ENCODE results near the gene SOX21. TPM values are rescaled to one million over a fixed set of nuclear protein-coding genes. Genes with fewer than 3 reads are reported as not detected.

SOX21 gene
- polyA plus RNA-seq, 1 donor from 2014 or later = 0.35 TPM

DNA sequence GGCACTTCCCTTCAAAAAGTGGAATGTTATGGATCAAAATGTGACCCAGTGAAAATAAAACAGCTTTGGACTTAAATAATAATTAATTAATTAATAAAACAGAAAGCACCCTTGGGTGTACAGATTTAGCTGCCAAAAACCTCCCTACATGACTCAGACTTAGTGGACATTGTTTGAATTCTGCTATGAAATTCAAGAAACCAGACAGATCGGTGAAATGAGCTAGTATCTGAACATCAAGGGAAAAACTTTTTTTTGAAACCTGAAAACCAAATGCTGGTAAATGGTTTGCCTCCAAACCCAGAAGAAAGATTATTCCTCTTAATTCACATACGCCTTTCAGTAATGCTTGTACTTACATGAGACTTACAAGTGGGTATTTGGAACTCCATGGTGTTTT lies 33.5 kb downstream of the SOX21 start:
- Histone ChIP-seq H3K4me3 (ENCODE audit: low read length) (no peak overlapping the region), H2AFZ (ENCODE audit: low read depth, low read length) (no peak overlapping the region), H3K27ac (ENCODE audit: low read length) (no peak overlapping the region)

DNA sequence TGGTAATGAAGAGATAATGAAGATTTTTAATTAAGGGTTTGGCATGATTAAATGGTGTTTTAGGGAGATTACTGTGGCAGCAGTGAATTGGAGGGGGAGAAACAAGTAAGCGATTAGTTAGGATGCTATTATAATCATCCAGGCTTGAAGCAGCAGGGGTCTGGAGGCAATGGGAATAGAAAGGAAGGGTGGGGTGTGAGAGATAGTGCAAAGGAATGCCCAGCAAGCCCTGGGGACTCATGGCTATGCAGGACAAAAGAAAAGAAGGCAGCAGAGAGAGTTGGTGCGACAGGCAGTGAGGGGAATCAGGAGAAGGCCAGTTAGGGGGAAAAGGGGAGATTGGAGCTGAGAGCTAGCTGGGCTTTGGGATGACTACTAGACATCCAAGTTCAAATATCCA lies 34.5 kb downstream of the SOX21 start:
- Histone ChIP-seq H2AFZ (ENCODE audit: low read depth, low read length) (no peak overlapping the region), H3K4me3 (ENCODE audit: low read length) (no peak overlapping the region), H3K27ac (ENCODE audit: low read length) (no peak overlapping the region), H3K9me3 (ENCODE audit: low read length) (no peaks in the 10 kb centered on the region), H3K36me3 (ENCODE audit: insufficient read depth, low read length) (no peaks in the 10 kb centered on the region), H3K27me3 (ENCODE audit: insufficient read depth, low read depth, low read length) (no peaks in the 10 kb centered on the region), H3K9ac (ENCODE audit: low read length) (no peak overlapping the region), H3K4me2 (ENCODE audit: low read length) (no peak overlapping the region), H3K9me2 (ENCODE audit: insufficient read depth, low read length) (no peaks in the 10 kb centered on the region), H4K20me1 (ENCODE audit: insufficient read depth) (no peaks in the 10 kb centered on the region), H3F3A (ENCODE audit: insufficient read depth, low read length, poor library complexity, severe bottlenecking) (no peaks in the 10 kb centered on the region), H3K79me2 (replicated peaks; ENCODE audit: insufficient read depth, low read length) (no peaks in the 10 kb centered on the region)
- TF ChIP-seq POLR2AphosphoS5 (IDR thresholded peaks at IDR 0.05) (no peak), SMC3 (conservative IDR thresholded peaks at IDR 0.05; ENCODE audit: poor library complexity) (no peak), RAD21 (conservative IDR thresholded peaks at IDR 0.05) (no peak), TAF1 (IDR thresholded peaks at IDR 0.05; ENCODE audit: low read depth) (no peak), MXI1 (conservative IDR thresholded peaks at IDR 0.05; ENCODE audit: poor library complexity, severe bottlenecking) (no peak), EZH2 (IDR thresholded peaks at IDR 0.05; ENCODE audit: borderline replicate concordance, insufficient read depth, low read length, poor library complexity, severe bottlenecking) (no peak), EP300 (conservative IDR thresholded peaks at IDR 0.05; ENCODE audit: poor library complexity, severe bottlenecking) (no peak)
- TF ChIP-seq, protein P1, sequence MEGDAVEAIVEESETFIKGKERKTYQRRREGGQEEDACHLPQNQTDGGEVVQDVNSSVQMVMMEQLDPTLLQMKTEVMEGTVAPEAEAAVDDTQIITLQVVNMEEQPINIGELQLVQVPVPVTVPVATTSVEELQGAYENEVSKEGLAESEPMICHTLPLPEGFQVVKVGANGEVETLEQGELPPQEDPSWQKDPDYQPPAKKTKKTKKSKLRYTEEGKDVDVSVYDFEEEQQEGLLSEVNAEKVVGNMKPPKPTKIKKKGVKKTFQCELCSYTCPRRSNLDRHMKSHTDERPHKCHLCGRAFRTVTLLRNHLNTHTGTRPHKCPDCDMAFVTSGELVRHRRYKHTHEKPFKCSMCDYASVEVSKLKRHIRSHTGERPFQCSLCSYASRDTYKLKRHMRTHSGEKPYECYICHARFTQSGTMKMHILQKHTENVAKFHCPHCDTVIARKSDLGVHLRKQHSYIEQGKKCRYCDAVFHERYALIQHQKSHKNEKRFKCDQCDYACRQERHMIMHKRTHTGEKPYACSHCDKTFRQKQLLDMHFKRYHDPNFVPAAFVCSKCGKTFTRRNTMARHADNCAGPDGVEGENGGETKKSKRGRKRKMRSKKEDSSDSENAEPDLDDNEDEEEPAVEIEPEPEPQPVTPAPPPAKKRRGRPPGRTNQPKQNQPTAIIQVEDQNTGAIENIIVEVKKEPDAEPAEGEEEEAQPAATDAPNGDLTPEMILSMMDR (IDR thresholded peaks at IDR 0.05; ENCODE audit: poor library complexity, severe bottlenecking) = no peak
- TF ChIP-seq, protein P2, sequence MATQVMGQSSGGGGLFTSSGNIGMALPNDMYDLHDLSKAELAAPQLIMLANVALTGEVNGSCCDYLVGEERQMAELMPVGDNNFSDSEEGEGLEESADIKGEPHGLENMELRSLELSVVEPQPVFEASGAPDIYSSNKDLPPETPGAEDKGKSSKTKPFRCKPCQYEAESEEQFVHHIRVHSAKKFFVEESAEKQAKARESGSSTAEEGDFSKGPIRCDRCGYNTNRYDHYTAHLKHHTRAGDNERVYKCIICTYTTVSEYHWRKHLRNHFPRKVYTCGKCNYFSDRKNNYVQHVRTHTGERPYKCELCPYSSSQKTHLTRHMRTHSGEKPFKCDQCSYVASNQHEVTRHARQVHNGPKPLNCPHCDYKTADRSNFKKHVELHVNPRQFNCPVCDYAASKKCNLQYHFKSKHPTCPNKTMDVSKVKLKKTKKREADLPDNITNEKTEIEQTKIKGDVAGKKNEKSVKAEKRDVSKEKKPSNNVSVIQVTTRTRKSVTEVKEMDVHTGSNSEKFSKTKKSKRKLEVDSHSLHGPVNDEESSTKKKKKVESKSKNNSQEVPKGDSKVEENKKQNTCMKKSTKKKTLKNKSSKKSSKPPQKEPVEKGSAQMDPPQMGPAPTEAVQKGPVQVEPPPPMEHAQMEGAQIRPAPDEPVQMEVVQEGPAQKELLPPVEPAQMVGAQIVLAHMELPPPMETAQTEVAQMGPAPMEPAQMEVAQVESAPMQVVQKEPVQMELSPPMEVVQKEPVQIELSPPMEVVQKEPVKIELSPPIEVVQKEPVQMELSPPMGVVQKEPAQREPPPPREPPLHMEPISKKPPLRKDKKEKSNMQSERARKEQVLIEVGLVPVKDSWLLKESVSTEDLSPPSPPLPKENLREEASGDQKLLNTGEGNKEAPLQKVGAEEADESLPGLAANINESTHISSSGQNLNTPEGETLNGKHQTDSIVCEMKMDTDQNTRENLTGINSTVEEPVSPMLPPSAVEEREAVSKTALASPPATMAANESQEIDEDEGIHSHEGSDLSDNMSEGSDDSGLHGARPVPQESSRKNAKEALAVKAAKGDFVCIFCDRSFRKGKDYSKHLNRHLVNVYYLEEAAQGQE (IDR thresholded peaks at IDR 0.05; ENCODE audit: borderline replicate concordance) = no peak

More for the DNA sequence above, 33.5 kb downstream of the SOX21 start:
- no peaks in the 10 kb centered on the region for H3K36me3 ChIP-seq (ENCODE audit: insufficient read depth, low read length)
- no peaks in the 10 kb centered on the region for H3F3A ChIP-seq (ENCODE audit: insufficient read depth, low read length, poor library complexity, severe bottlenecking)
- TF ChIP-seq POLR2AphosphoS5 (IDR thresholded peaks at IDR 0.05) (no peak), EZH2 (IDR thresholded peaks at IDR 0.05; ENCODE audit: borderline replicate concordance, insufficient read depth, low read length, poor library complexity, severe bottlenecking) (no peak), TAF1 (IDR thresholded peaks at IDR 0.05; ENCODE audit: low read depth) (no peak), RAD21 (conservative IDR thresholded peaks at IDR 0.05) (no peak), SMC3 (conservative IDR thresholded peaks at IDR 0.05; ENCODE audit: poor library complexity) (no peak), EP300 (conservative IDR thresholded peaks at IDR 0.05; ENCODE audit: poor library complexity, severe bottlenecking) (no peak), MXI1 (conservative IDR thresholded peaks at IDR 0.05; ENCODE audit: poor library complexity, severe bottlenecking) (no peak)
- TF ChIP-seq, protein P1 (IDR thresholded peaks at IDR 0.05; ENCODE audit: poor library complexity, severe bottlenecking) = no peak
- TF ChIP-seq, protein P2 (IDR thresholded peaks at IDR 0.05; ENCODE audit: borderline replicate concordance) = no peak
- H3K9me3 ChIP-seq (ENCODE audit: low read length) = no peaks in the 10 kb centered on the region
- no peaks in the 10 kb centered on the region for H3K79me2 ChIP-seq (replicated peaks; ENCODE audit: insufficient read depth, low read length)
- no peaks in the 10 kb centered on the region for H3K27me3 ChIP-seq (ENCODE audit: insufficient read depth, low read depth, low read length)
- no peak overlapping the region for H3K4me2 ChIP-seq (ENCODE audit: low read length)
- H3K9ac ChIP-seq (ENCODE audit: low read length) = no peak overlapping the region
- no peaks in the 10 kb centered on the region for H3K9me2 ChIP-seq (ENCODE audit: insufficient read depth, low read length)
- no peaks in the 10 kb centered on the region for H4K20me1 ChIP-seq (ENCODE audit: insufficient read depth)
